Transverse colon (tissue), 4 donors: ENCODE data around the gene CHCHD6. TPM values are rescaled to one million over a fixed set of nuclear protein-coding genes. Genes with fewer than 3 reads are reported as not detected.

Experiments
- DNase-seq: peaks from one replicate; pipeline ENCODE4 v3.0.0-alpha.2; 2019
- H3K27ac ChIP-seq, 4 donors: fragments of 200-600 bp; sonication (generic); 2 replicates each; pipeline ENCODE4 v1.5.1; 2016 to 2018; ENCODE audit warnings: inconsistent platforms in 4 of 4
- H3K27me3 ChIP-seq: fragments of 200-600 bp; sonication (generic); 2 replicates; pipeline ENCODE4 v1.5.1; 2017; ENCODE audit warnings: inconsistent platforms
- H3K36me3 ChIP-seq, 4 donors: fragments of 200-600 bp; sonication (generic); 2 replicates each; pipeline ENCODE4 v1.5.1; 2017 to 2019; ENCODE audit warnings: inconsistent platforms in 4 of 4
- H3K4me1 ChIP-seq, 4 donors: fragments of 200-600 bp; sonication (generic); 2 replicates each; pipeline ENCODE4 v1.5.1; 2017 to 2020; ENCODE audit warnings: inconsistent platforms in 4 of 4
- H3K4me3 ChIP-seq, 4 donors: fragments of 200-600 bp; sonication (generic); 1 replicate in 1 of 4; 2 replicates in 3 of 4; pipeline versions ENCODE4 v1.5.1 to v1.6.1; 2017 to 2019; ENCODE audit warnings: inconsistent platforms in 4 of 4
- H3K9me3 ChIP-seq, 2 donors: fragments of 200-600 bp; sonication (generic); 2 replicates each; pipeline ENCODE4 v1.5.1; 2017 to 2019; ENCODE audit warnings: inconsistent platforms in 2 of 2
- CTCF ChIP-seq, 5 experiments: fragments of 200-600 bp in 3 of 5; fragments of 450-650 bp in 2 of 5; sonication (generic) in 3 of 5; IDR thresholded peaks; 1 replicate in 2 of 5; 2 replicates in 3 of 5; pipeline ENCODE4 v1.5.1; 2016 to 2017; ENCODE audit warnings: antibody characterized with exemption in 5 of 5, inconsistent platforms in 3 of 5, mild to moderate bottlenecking in 2 of 5, moderate library complexity in 1 of 5
- EP300 ChIP-seq: sonication (generic); formaldehyde crosslinking; IDR thresholded peaks from one replicate; pipeline ENCODE4 v1.6.1; 2017; ENCODE audit warnings: antibody characterized with exemption, low read depth
- POLR2A ChIP-seq: fragments of 450-650 bp; IDR thresholded peaks from one replicate; pipeline ENCODE4 v1.6.1; 2016; ENCODE audit warnings: antibody characterized with exemption, mild to moderate bottlenecking, moderate library complexity
- POLR2AphosphoS5 ChIP-seq, 3 donors: sonication (generic); formaldehyde crosslinking; IDR thresholded peaks; one replicate each; pipeline ENCODE4 v1.6.1; 2016; ENCODE audit warnings: antibody characterized with exemption in 3 of 3
- WGBS, 2 donors: methylation state at CpG; one replicate each; pipeline ENCODE4 v1.1.5; 2018; ENCODE audit warnings: low coverage in 1 of 2; 5-methylcytosine and 5-hydroxymethylcytosine counted together
- in situ Hi-C, 4 donors: fragments of 200-750 bp; cut with MboI; loops; one replicate each; pipeline versions ENCODE4 v1.15.0 to v1.15.1; 2017; ENCODE audit warnings: low sequenced_read_pairs in 3 of 4, low pct_ligation_motif_present in 1 of 4, low pct_unique_long_range_greater_than_20kb in 1 of 4
- intact Hi-C: fragments of 100-400 bp; cut with DNase I; formaldehyde crosslinking; loops from one replicate; pipeline ENCODE4 v1.15.1; 2023; ENCODE audit warnings: low total_unique reads
- total RNA-seq, 4 donors: library from RNA; depleted of rRNA; stranded (reverse); fragments of >200 nt; gene quantifications; one replicate each; pipeline ENCODE4 v1.1.0, GENCODE V29; 2016

The CHCHD6 gene
- total RNA-seq, 4 donors from 2014 or later: 4.6 to 12.1 (median 5.3) TPM

- H3K27me3 ChIP-seq: no peaks in the 10 kb centered on the region
- no peak overlapping the region for H3K4me3 ChIP-seq
- DNase-seq: no peak
- in situ Hi-C loops: no loop called here
- H3K27ac ChIP-seq: no peak overlapping the region
- intact Hi-C loops: no loop called here
- H3K9me3 ChIP-seq: no peaks in the 10 kb centered on the region
- TF ChIP-seq CTCF (IDR thresholded peaks at IDR 0.05) (no peak), POLR2AphosphoS5 (IDR thresholded peaks at IDR 0.05) (no peak), POLR2A (no peak)
- WGBS, 2 donors: 89% methylated on average over 12 of the region's 12 CpGs; no CpG with 5 or more reads in 1 of the 2 donors
- H3K4me1 ChIP-seq: peaks cover 0 to 18% (median 14%) of the 10 kb centered on the region in 4 donors
- no peaks in the 10 kb centered on the region for H3K36me3 ChIP-seq
These were observed 291.3 kb downstream of the CHCHD6 start for GRCh38 chr3:126995254-126995780.

- in situ Hi-C loops (no loop called here), intact Hi-C loops (no loop called here)
- no peak for TF ChIP-seq CTCF (IDR thresholded peaks at IDR 0.05)
- TF ChIP-seq POLR2AphosphoS5 (IDR thresholded peaks at IDR 0.05): no peak
- TF ChIP-seq POLR2A: no peak
- TF ChIP-seq EP300: no peak
- no peak for DNase-seq
- Histone ChIP-seq H3K9me3 (no peaks in the 10 kb centered on the region), H3K4me3 (no peak overlapping the region), H3K27ac (no peak overlapping the region), H3K27me3 (no peaks in the 10 kb centered on the region), H3K36me3 (no peaks in the 10 kb centered on the region), H3K4me1 (peaks cover 0 to 18% (median 14%) of the 10 kb centered on the region in 4 donors)
- WGBS, 2 donors: 88% methylated on average over 11 of the region's 11 CpGs; no CpG with 5 or more reads in 1 of the 2 donors
These were observed 292.0 kb downstream of the CHCHD6 start for GRCh38 chr3:126995926-126996512.

GRCh38 chr3:126996905-126997304 is 292.9 kb downstream of the CHCHD6 start:
- Histone ChIP-seq H3K27ac (no peak overlapping the region), H3K27me3 (no peaks in the 10 kb centered on the region), H3K9me3 (no peaks in the 10 kb centered on the region), H3K4me1 (peaks cover 6 to 22% (median 14%) of the 10 kb centered on the region in 4 donors), H3K4me3 (no peak overlapping the region), H3K36me3 (no peaks in the 10 kb centered on the region)
- TF ChIP-seq CTCF (IDR thresholded peaks at IDR 0.05) (no peak), POLR2AphosphoS5 (IDR thresholded peaks at IDR 0.05) (no peak), EP300 (no peak), POLR2A (no peak)
- intact Hi-C loops: no loop called here
- WGBS, 2 donors: 86% methylated on average over 4 of the region's 7 CpGs; no CpG with 5 or more reads in 1 of the 2 donors
- in situ Hi-C loops: no loop called here
- DNase-seq: no peak

GRCh38 chr3:126997455-126998038 is 293.5 kb downstream of the CHCHD6 start:
- H3K4me1 ChIP-seq: peaks cover 12 to 28% (median 15%) of the 10 kb centered on the region in 4 donors
- no peaks in the 10 kb centered on the region for H3K36me3 ChIP-seq
- WGBS, 2 donors: 91% methylated on average over 18 of the region's 19 CpGs; no CpG with 5 or more reads in 1 of the 2 donors
- no peak overlapping the region for H3K4me3 ChIP-seq
- in situ Hi-C loops: no loop called here
- TF ChIP-seq POLR2A (no peak), CTCF (IDR thresholded peaks at IDR 0.05) (no peak), EP300 (no peak), POLR2AphosphoS5 (IDR thresholded peaks at IDR 0.05) (no peak)
- H3K27me3 ChIP-seq: no peaks in the 10 kb centered on the region
- H3K9me3 ChIP-seq: no peaks in the 10 kb centered on the region
- intact Hi-C loops: no loop called here
- H3K27ac ChIP-seq: no peak overlapping the region
- DNase-seq: no peak
